Smooth muscle cell (in vitro differentiated cells): ENCODE measurements around the gene MOB3B. TPM values are rescaled to one million over a fixed set of nuclear protein-coding genes. Genes with fewer than 3 reads are reported as not detected.

Experiments used
- DNase-seq: peaks from one replicate; lab custom pipeline; 2025; ENCODE audit not compliant: unreplicated experiment; lab: John Stamatoyannopoulos, UW
- H2AFZ ChIP-seq: fragments of 200-600 bp; sonication (generic); 2 replicates; pipeline ENCODE4 v1.6.0; 2016; ENCODE audit warnings: antibody characterized with exemption, low read depth, mild to moderate bottlenecking
- H3F3A ChIP-seq: fragments of 200-600 bp; sonication (generic); 2 replicates; pipeline ENCODE4 v1.6.0; 2017; ENCODE audit warnings: antibody characterized with exemption, low read depth
- H3K27ac ChIP-seq: fragments of 200-600 bp; sonication (generic); 2 replicates; pipeline ENCODE4 v1.5.1; 2016; ENCODE audit warnings: low read depth, mild to moderate bottlenecking
- H3K27me3 ChIP-seq: fragments of 200-600 bp; sonication (generic); 2 replicates; pipeline ENCODE4 v1.6.1; 2016; ENCODE audit warnings: low read depth, mild to moderate bottlenecking
- H3K36me3 ChIP-seq: fragments of 200-600 bp; sonication (generic); 2 replicates; pipeline ENCODE4 v1.5.1; 2016; ENCODE audit warnings: low read depth
- H3K4me1 ChIP-seq: fragments of 200-600 bp; sonication (generic); 2 replicates; pipeline ENCODE4 v1.5.1; 2016; ENCODE audit warnings: low read depth
- H3K4me2 ChIP-seq: fragments of 200-600 bp; sonication (generic); 2 replicates; pipeline ENCODE4 v1.6.0; 2016; ENCODE audit warnings: mild to moderate bottlenecking
- H3K4me3 ChIP-seq: fragments of 200-600 bp; sonication (generic); 2 replicates; pipeline ENCODE4 v1.5.1; 2016; ENCODE audit warnings: mild to moderate bottlenecking
- H3K79me2 ChIP-seq: fragments of 200-600 bp; sonication (generic); 2 replicates; pipeline ENCODE4 v1.6.0; 2016; ENCODE audit warnings: low read depth, mild to moderate bottlenecking
- H3K9ac ChIP-seq: fragments of 200-600 bp; sonication (generic); 2 replicates; pipeline ENCODE4 v1.6.0; 2016; ENCODE audit warnings: low read depth
- H3K9me3 ChIP-seq: fragments of 200-600 bp; sonication (generic); replicated peaks from 2 replicates; pipeline ENCODE4 v1.5.1; 2016; ENCODE audit warnings: low read depth
- H4K20me1 ChIP-seq: fragments of 200-600 bp; sonication (generic); 2 replicates; pipeline ENCODE4 v1.6.0; 2016; ENCODE audit warnings: low read depth
- CTCF ChIP-seq: fragments of 200-600 bp; sonication (generic); IDR thresholded peaks from 2 replicates; pipeline ENCODE4 v1.5.1; 2017; ENCODE audit warnings: borderline replicate concordance, mild to moderate bottlenecking, antibody characterized with exemption; ENCODE audit not compliant: insufficient read depth, poor library complexity, severe bottlenecking
- WGBS: methylation state at CpG from one replicate; pipeline ENCODE4 v1.1.7; 2016; ENCODE audit warnings: low lambda C conversion rate; 5-methylcytosine and 5-hydroxymethylcytosine counted together
- polyA plus RNA-seq: library from polyadenylated mRNA; unstranded; fragments of >200 nt; fragmentation: Nextera tagmentation; extraction: Ambion mirVana; gene quantifications from 2 replicates; pipeline ENCODE4 v1.2.1, GENCODE V29; 2016
- total RNA-seq: library from RNA; depleted of rRNA; stranded (reverse); fragments of >200 nt; gene quantifications from 2 replicates; pipeline ENCODE4 v1.2.3, GENCODE V29; 2014

MOB3B gene
- total and polyA plus RNA-seq, 2 experiments from 2014 or later = 1.7 to 5.8 TPM

GRCh38 chr9:27460226-27461023, 69.2 kb downstream of the MOB3B start:
- Histone ChIP-seq H2AFZ (no peak overlapping the region), H3K4me2 (no peak overlapping the region), H3K4me3 (no peak overlapping the region), H3K4me1 (no peaks in the 10 kb centered on the region), H3K9me3 (no peaks in the 10 kb centered on the region), H3K27me3 (no peaks in the 10 kb centered on the region), H3K36me3 (no peaks in the 10 kb centered on the region), H3F3A (no peaks in the 10 kb centered on the region), H3K27ac (peak overlapping the region; percentile 28), H3K9ac (no peak overlapping the region), H3K79me2 (no peaks in the 10 kb centered on the region), H4K20me1 (no peaks in the 10 kb centered on the region)
- no peak for TF ChIP-seq CTCF
- no peak for DNase-seq
- 69% methylated on average over 5 of the region's 5 CpGs for WGBS

GRCh38 chr9:27457445-27457844, 72.2 kb downstream of the MOB3B start:
- Histone ChIP-seq H2AFZ (no peak overlapping the region), H4K20me1 (no peaks in the 10 kb centered on the region), H3K79me2 (no peaks in the 10 kb centered on the region), H3K27ac (no peak overlapping the region), H3K9ac (no peak overlapping the region), H3K36me3 (no peaks in the 10 kb centered on the region), H3K9me3 (no peaks in the 10 kb centered on the region), H3K4me1 (no peaks in the 10 kb centered on the region), H3K4me3 (no peak overlapping the region), H3F3A (no peaks in the 10 kb centered on the region), H3K27me3 (no peaks in the 10 kb centered on the region), H3K4me2 (no peak overlapping the region)
- DNase-seq = no peak
- 70% methylated on average over 4 of the region's 4 CpGs for WGBS
- TF ChIP-seq CTCF = no peak

- H3K9ac ChIP-seq = no peak overlapping the region
- H3K4me2 ChIP-seq = no peak overlapping the region
- H3K27me3 ChIP-seq = no peaks in the 10 kb centered on the region
- H3K79me2 ChIP-seq = no peaks in the 10 kb centered on the region
- 73% methylated on average over 6 of the region's 6 CpGs for WGBS
- no peaks in the 10 kb centered on the region for H3K36me3 ChIP-seq
- H2AFZ ChIP-seq = no peak overlapping the region
- no peaks in the 10 kb centered on the region for H4K20me1 ChIP-seq
- H3K4me3 ChIP-seq = no peak overlapping the region
- no peaks in the 10 kb centered on the region for H3F3A ChIP-seq
- DNase-seq = no peak
- no peaks in the 10 kb centered on the region for H3K9me3 ChIP-seq
- H3K27ac ChIP-seq = peak overlapping the region; percentile 14
- peaks cover 15% of the 10 kb centered on the region for H3K4me1 ChIP-seq
- no peak for TF ChIP-seq CTCF
Measured at GRCh38 chr9:27453860-27454553, 75.6 kb downstream of the MOB3B start.
